NCI-H69 (cell line): ENCODE results near the gene B3GNT2.
"Not testable (repeated sequence)": the region's sequence is repeated elsewhere in the genome, so short reads cannot be mapped to it uniquely, and the experiment has no call there.

Experiments used
- DNase-seq: peaks from one replicate; lab custom pipeline; 2025; lab: John Stamatoyannopoulos, UW

B3GNT2 gene

GRCh38 chr2:62238236-62238635, 42.3 kb downstream of the B3GNT2 start:
- no peak for DNase-seq

GRCh38 chr2:62240546-62240945, 44.6 kb downstream of the B3GNT2 start:
- no peak for DNase-seq

DNA sequence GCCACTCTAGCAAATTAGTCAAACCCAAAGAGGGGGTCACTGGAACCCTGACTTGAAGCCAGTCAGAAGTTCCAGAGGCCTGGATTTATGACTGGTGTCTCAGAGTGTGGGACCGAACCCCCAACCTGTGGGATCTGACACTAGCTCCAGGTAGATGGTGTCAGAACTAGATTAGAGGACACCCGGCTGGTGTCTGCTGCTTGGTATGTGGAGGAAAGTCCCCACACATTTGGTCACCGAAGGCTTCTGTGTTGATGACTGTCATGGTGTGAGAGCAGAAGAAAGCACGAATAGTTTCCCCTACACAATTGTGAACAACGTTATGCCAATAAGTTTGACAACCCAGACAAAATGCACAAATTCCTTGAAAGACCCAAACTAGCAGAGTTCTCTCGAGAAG, 48.1 kb downstream of the B3GNT2 start:
- no peak for DNase-seq

DNA sequence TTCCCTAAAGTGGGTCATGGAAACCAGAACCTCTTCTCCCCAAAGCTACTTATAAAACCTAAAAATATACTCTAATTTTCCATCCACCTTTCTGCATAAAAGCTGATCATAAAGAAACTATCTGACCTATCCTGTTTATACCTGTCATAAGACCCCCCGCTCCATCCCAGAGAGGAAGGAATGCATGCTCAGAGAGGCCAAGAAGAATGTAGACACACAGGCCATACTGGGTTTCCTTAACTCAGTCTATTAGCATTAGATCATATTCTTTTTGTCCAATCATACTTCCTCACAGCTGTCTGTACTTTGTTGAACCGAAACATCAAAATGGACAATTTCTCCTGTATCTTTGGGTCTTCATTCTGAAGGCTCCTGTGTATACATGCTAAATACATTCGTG, 52.3 kb downstream of the B3GNT2 start:
- no peak for DNase-seq

GRCh38 chr2:62250239-62250638, 54.3 kb downstream of the B3GNT2 start:
- DNase-seq = no peak

DNA sequence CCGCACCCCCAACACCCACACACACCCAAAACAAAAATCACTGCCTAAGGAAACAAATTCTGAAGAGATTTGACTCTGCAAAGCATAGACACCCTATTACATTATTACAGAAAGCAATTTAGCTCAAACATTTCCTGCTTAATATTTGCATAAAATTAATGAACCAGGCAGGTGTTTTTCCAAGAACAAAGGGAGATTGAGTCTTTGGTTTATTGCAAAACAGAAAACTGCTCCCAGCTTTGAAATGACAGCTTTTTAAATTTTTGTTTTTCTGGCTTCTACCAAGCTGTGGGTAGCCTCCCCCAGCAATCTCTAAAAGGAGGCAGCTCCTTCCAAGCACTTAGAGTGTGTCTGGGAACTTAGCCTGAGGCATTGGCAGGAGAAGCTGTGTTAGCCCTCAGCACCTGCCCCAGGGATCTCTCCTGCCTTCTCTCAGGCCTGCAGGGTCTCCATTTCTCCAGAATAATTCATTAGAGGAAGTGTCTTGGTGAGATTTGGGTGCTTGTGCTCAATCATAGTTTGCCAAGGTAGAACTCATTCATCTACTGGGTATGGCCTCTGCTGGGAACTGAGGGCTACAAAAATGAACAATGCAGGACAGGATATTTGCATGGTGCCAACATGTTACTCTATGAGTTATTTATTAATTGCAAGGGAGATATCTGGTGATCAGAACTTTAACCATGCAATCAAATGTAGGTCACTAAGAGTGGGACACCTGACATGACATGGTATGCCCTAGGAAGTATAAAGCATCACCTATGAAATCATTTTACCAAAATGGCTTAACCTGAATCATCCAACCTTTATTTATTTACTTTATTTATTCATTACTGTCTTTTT, 58.7 kb downstream of the B3GNT2 start:
- peak; percentile 32 for DNase-seq

DNA sequence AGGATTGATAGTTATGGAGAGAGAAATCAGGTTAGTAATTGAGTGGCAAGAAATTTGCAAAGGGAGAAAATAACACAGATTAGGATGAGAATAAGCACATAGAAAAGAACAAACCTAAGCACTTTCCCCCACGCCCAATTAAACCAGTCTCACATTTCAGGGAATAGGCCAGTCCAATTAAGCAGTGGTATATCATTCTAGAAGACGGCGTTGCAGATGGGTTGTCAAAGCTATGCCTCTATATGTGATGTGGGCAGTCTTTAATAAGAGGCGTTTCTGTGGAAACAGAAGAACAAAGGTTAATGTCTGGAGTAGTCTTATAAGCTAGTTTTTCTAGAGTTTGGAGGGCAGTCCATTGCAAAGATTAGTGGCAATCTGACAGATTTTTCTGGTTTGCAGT, 61.6 kb downstream of the B3GNT2 start:
- DNase-seq = peak; percentile 59

GRCh38 chr2:62263076-62263715, 67.3 kb downstream of the B3GNT2 start:
- DNase-seq = no peak

DNA sequence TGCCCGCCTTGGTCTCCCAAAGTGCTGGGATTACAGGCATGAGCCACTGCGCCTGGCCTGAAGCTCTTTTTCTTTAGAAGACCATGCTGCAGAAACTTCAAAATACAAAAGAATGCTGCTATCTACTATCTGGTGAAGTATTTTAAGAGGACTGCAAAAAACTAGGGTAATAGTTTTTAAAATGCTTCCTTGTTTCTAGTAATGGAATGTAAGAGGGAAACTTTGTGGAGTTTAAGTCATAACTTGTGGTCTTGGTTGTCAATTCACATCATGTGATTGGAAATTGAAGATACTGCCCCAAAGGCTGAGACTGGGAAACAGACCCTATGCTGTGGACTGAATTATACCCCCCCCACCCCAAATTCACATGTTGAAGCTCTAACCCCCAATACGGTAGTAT, 68.3 kb downstream of the B3GNT2 start:
- DNase-seq = no peak

- no peak for DNase-seq
Observed at GRCh38 chr2:62265106-62265505, 69.2 kb downstream of the B3GNT2 start.

GRCh38 chr2:62266433-62267038, 70.6 kb downstream of the B3GNT2 start:
- DNase-seq = no peak

GRCh38 chr2:62267696-62268095, 71.8 kb downstream of the B3GNT2 start:
- DNase-seq = no peak

- DNase-seq = not testable (repeated sequence)
Observed at GRCh38 chr2:62268681-62269188, 72.8 kb downstream of the B3GNT2 start.

GRCh38 chr2:62270728-62271127, 74.8 kb downstream of the B3GNT2 start:
- peak; percentile 65 for DNase-seq
